Limb (tissue), 2 donors: ENCODE data around the gene PEAK3.

Experiments
- DNase-seq, 2 donors: peaks; one replicate each; pipeline ENCODE4 v3.0.0-alpha.2; 2016; ENCODE audit errors: extremely low spot score in 2 of 2

The PEAK3 gene

GRCh38 chr19:2282062-2282861, at the start of gene PEAK3:
TSS of gene PEAK3 (minus strand) at chr19:2282175. CDS start at chr19:2280931, 1,244 bp downstream.
- DNase-seq: peak; percentile 40 to 70

GRCh38 chr19:2330632-2331284, 48.8 kb upstream of the PEAK3 start:
- no peak for DNase-seq

- DNase-seq: no peak
These were observed 48.3 kb upstream of the PEAK3 start for GRCh38 chr19:2330255-2330631.

GRCh38 chr19:2329501-2329916, 47.5 kb upstream of the PEAK3 start:
- no peak for DNase-seq

- no peak for DNase-seq
These were observed 47.1 kb upstream of the PEAK3 start for GRCh38 chr19:2329149-2329478.

- peak; percentile 91 to 95 for DNase-seq
These were observed 46.6 kb upstream of the PEAK3 start, which contains the start of the genes LSM7 and SPPL2B for GRCh38 chr19:2328401-2329148. TSS of gene LSM7 (minus strand) at chr19:2328586. CDS start at chr19:2328566, 20 bp downstream. TSS of gene SPPL2B (plus strand) at chr19:2328684. CDS start at chr19:2328710, 26 bp downstream.

- DNase-seq: no peak
These were observed 45.9 kb upstream of the PEAK3 start for GRCh38 chr19:2327773-2328400.

- no peak for DNase-seq
These were observed 44.9 kb upstream of the PEAK3 start for GRCh38 chr19:2326699-2327360.

GRCh38 chr19:2325281-2326046, 43.5 kb upstream of the PEAK3 start:
- no peak for DNase-seq

GRCh38 chr19:2324220-2324948, 42.4 kb upstream of the PEAK3 start:
- DNase-seq: no peak

- no peak for DNase-seq
These were observed 41.7 kb upstream of the PEAK3 start for GRCh38 chr19:2323707-2324106.

- no peak for DNase-seq
These were observed 39.7 kb upstream of the PEAK3 start for GRCh38 chr19:2321565-2322283.

GRCh38 chr19:2320939-2321338, 39.0 kb upstream of the PEAK3 start:
- no peak for DNase-seq

GRCh38 chr19:2320049-2320448, 38.1 kb upstream of the PEAK3 start:
- no peak for DNase-seq

GRCh38 chr19:2319551-2319950, 37.6 kb upstream of the PEAK3 start:
- no peak for DNase-seq

- no peak for DNase-seq
These were observed 36.9 kb upstream of the PEAK3 start for GRCh38 chr19:2318923-2319322.

GRCh38 chr19:2317756-2318155, 35.8 kb upstream of the PEAK3 start:
- DNase-seq: no peak

GRCh38 chr19:2317300-2317699, 35.3 kb upstream of the PEAK3 start:
- DNase-seq: no peak

- DNase-seq: peak in 1 of 2 donors; percentile 70
These were observed 33.9 kb upstream of the PEAK3 start for GRCh38 chr19:2315818-2316353.
